Thymus (tissue), 11 donors: ENCODE measurements around the gene PRSS53. TPM values are rescaled to one million over a fixed set of nuclear protein-coding genes. Genes with fewer than 3 reads are reported as not detected.

Source experiments
- DNase-seq, 9 donors: peaks; one replicate each; pipeline ENCODE4 v3.0.0-alpha.2; 2013; ENCODE audit warnings: low spot score in 9 of 9, low read depth in 6 of 9, missing footprints in 1 of 9
- H3K27ac ChIP-seq, 2 donors: one replicate each; pipeline ENCODE4 v1.5.1; 2013; ENCODE audit warnings: control low read depth in 1 of 2, low read depth in 1 of 2, low read length in 1 of 2, mild to moderate bottlenecking in 1 of 2, moderate library complexity in 1 of 2
- H3K27me3 ChIP-seq, 2 donors: one replicate each; pipeline ENCODE4 v1.5.1; 2013; ENCODE audit warnings: low read length in 1 of 2; ENCODE audit not compliant: control insufficient read depth in 2 of 2, insufficient read depth in 1 of 2
- H3K36me3 ChIP-seq, 2 donors: one replicate each; pipeline ENCODE4 v1.5.1; 2013; ENCODE audit warnings: low read length in 1 of 2, mild to moderate bottlenecking in 1 of 2, moderate library complexity in 1 of 2; ENCODE audit not compliant: control insufficient read depth in 2 of 2, insufficient read depth in 2 of 2
- H3K4me1 ChIP-seq, 2 donors: one replicate each; pipeline ENCODE4 v1.5.1; 2013; ENCODE audit warnings: low read length in 2 of 2; ENCODE audit not compliant: control insufficient read depth in 2 of 2, insufficient read depth in 2 of 2
- H3K4me3 ChIP-seq, 2 donors: one replicate each; pipeline ENCODE4 v1.5.1; 2013; ENCODE audit warnings: low read length in 2 of 2, control low read depth in 1 of 2, mild to moderate bottlenecking in 1 of 2
- H3K9me3 ChIP-seq, 2 donors: one replicate each; pipeline ENCODE4 v1.5.1; 2013; ENCODE audit warnings: low read length in 1 of 2, mild to moderate bottlenecking in 1 of 2; ENCODE audit not compliant: control insufficient read depth in 2 of 2, insufficient read depth in 1 of 2
- WGBS: extraction: QIAGEN DNeasy Blood & Tissue Kit; methylation state at CpG from one replicate; pipeline ENCODE4 v1.1.7; 2013; 5-methylcytosine and 5-hydroxymethylcytosine counted together
- polyA plus RNA-seq: library from polyadenylated mRNA; stranded (reverse); fragments of 200-250 nt; gene quantifications from one replicate; pipeline ENCODE4 v1.2.3, GENCODE V29; 2013
- total RNA-seq: library from RNA; stranded (reverse); fragments of 120-200 nt; gene quantifications from one replicate; pipeline ENCODE4 v1.2.4, GENCODE V29; 2013
- donor health status: healthy.

PRSS53 gene
- total and polyA plus RNA-seq, 2 donors = 0.90 to 2.9 TPM

DNA sequence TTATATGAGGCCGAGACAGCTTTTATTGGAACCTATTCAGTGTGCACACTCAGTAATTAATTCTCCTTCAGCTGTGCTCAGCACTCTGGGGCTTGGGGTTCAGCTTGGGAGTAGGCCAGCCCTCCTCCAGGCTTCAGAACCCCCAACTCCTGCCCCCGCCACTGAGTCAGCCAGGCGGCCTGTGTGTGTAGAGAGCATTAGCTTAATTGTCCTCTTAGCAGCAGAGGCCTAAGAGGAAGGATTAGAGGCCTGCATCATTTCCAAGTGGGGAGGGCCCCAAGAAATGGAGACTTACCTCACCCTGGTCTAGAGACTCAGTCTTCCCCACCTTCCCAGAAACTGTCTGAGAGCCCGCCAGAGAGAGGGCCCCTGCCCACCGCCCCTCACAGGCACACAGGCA lies 772 bp downstream of the PRSS53 start:
- 99% methylated on average over 5 of the region's 5 CpGs for WGBS
- H3K9me3 ChIP-seq = no peaks in the 10 kb centered on the region
- no peaks in the 10 kb centered on the region for H3K27me3 ChIP-seq
- DNase-seq = no peak
- peaks cover 38 to 63% of the 10 kb centered on the region in 2 donors for H3K36me3 ChIP-seq
- H3K4me3 ChIP-seq = no peak overlapping the region
- no peak overlapping the region for H3K27ac ChIP-seq
- no peaks in the 10 kb centered on the region for H3K4me1 ChIP-seq

DNA sequence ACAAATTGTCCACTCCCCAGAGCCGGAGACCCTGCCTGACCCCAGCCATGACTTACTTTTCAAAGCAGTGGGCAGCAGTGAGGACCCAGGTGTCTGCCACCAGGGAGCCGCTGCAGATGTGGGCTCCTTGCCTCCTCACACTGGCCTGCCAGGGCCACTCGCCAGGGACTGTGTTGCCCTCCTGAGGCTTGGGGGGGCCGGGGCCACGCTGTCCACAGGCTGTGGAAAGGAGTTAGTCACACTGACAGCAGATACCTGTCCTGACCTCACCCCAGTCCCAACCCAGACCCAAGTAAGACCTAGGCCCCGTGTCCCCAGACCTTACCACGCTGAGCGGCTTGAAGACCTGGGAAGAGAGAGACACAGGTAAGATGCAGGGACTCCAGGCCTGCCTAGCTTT lies 1.3 kb downstream of the PRSS53 start:
- no peak for DNase-seq
- 97% methylated on average over 8 of the region's 8 CpGs for WGBS
- Histone ChIP-seq H3K4me3 (no peak overlapping the region), H3K9me3 (no peaks in the 10 kb centered on the region), H3K36me3 (peaks cover 43 to 61% of the 10 kb centered on the region in 2 donors), H3K4me1 (no peaks in the 10 kb centered on the region), H3K27me3 (no peaks in the 10 kb centered on the region), H3K27ac (no peak overlapping the region)

DNA sequence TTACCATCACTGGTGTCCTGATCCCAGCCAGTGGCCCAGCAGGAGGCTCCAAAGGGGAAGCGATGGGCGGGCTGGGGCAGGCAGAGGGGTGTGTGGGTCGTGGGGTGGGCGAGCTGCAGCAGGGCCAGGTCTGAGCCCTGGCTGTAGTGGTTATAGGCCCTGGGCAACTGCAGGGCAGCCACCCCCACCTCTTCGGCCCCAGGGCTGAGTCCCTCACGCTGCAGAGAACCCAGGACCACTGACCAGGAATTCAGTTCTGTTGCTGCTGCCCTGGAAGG lies 2.2 kb downstream of the PRSS53 start:
- H3K36me3 ChIP-seq = peaks cover 49 to 66% of the 10 kb centered on the region in 2 donors
- no peaks in the 10 kb centered on the region for H3K9me3 ChIP-seq
- WGBS = 94% methylated on average over 6 of the region's 6 CpGs
- no peak for DNase-seq
- no peak overlapping the region for H3K4me3 ChIP-seq
- H3K4me1 ChIP-seq = no peaks in the 10 kb centered on the region
- no peak overlapping the region for H3K27ac ChIP-seq
- H3K27me3 ChIP-seq = no peaks in the 10 kb centered on the region

DNA sequence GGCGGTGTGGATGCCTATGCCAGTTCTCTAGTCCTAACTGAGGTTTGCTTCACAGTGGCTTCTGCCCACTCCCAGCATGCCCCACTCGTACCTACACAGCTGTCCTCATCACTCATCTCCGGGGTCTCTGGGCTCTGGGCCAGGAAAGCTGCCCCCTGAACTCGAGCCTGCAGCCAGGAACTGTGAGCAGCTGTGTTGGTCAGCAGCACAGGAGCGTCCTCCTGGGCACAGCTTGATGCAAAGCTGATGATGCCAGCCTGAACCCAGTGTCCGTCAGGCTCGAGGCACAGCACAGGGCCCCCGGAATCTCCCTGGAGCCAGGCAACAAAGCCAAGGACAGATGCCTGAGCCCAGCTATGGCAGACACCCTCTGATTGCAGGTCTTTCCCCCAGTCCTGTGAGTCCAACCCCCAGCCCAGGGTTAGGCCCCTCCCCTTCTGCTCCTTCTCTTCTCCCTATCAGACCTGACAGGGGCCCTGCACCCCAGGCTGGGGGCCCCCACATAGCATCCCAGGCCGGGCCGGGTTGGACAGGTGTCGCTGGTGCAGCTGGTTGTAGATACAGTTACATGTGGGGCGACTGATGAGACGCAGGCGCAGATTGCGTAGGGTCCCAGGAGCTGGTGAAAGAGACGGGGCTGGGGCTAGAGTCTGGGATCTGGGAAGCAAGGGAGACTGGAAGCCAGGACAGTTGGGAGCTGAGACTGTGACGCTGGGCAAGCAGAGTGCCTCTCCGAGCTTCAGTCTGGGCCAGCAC lies 2.7 kb downstream of the PRSS53 start:
- Histone ChIP-seq H3K36me3 (peaks cover 49 to 69% of the 10 kb centered on the region in 2 donors), H3K4me1 (no peaks in the 10 kb centered on the region), H3K27ac (no peak overlapping the region), H3K27me3 (no peaks in the 10 kb centered on the region), H3K9me3 (no peaks in the 10 kb centered on the region), H3K4me3 (no peak overlapping the region)
- DNase-seq = no peak
- 97% methylated on average over 18 of the region's 18 CpGs for WGBS

DNA sequence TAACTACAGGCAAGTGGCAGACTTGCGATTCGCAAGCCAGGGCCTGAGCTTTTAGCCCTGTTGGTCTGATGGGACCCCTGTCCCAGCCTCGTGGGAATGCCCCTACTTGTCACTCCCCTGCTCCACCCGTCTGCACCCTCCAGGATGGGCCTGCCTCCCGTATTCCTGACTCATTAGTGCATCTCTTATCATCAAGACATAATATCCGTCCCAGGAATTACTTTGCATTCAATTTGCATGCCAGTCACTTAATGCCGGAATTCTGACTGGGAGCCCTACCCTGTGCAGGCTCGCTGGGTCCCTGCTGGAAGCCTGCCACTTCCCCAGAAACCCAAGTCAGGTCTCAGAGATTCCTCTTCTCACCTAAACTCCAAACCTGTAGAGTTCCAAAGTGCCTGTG lies 3.3 kb downstream of the PRSS53 start:
- H3K36me3 ChIP-seq = peaks cover 50 to 69% of the 10 kb centered on the region in 2 donors
- WGBS = 95% methylated on average over 8 of the region's 8 CpGs
- H3K27ac ChIP-seq = no peak overlapping the region

DNA sequence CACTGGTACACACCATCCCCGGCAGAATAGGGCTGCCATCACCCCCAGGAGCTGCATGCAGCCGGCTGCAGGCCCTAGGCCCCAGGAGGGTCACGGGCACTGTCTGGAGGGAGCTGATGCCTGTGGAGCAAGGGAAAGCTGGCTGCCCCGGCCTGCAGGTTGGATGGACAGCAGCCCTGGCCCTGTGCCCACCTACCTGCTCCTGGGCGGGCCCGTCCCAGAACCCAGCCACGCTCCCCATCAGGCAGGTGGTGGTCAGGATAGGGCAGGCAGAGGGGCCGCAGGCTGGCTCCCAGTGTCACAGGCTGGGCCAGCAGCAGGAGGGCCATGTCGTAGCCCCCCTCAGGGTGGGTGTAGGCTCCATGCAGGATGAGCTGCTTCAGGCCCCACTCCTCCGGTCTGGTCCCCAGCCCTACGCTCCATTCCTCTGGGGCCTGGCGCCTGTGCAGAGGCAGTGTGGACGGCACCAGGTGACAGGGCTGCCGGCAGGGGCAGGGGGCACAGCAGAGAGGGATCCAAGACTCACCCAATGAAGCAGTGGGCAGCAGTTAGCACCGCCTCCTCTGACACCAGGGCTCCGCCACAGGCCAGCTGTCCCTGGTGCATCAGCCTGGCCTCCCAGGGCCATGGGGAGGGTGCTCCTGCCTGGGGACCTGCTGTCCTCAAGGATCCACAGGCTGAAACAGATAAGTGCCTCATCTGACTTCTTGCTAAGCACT lies 4.0 kb downstream of the PRSS53 start:
- H3K36me3 ChIP-seq = peaks cover 50 to 75% of the 10 kb centered on the region in 2 donors
- H3K27me3 ChIP-seq = no peaks in the 10 kb centered on the region
- DNase-seq = no peak
- no peak overlapping the region for H3K27ac ChIP-seq
- no peaks in the 10 kb centered on the region for H3K4me1 ChIP-seq
- 97% methylated on average over 16 of the region's 16 CpGs for WGBS
- H3K9me3 ChIP-seq = no peaks in the 10 kb centered on the region
- no peak overlapping the region for H3K4me3 ChIP-seq

More for the DNA sequence above, 3.3 kb downstream of the PRSS53 start:
- no peaks in the 10 kb centered on the region for H3K4me1 ChIP-seq
- H3K27me3 ChIP-seq = no peaks in the 10 kb centered on the region
- no peak for DNase-seq
- H3K4me3 ChIP-seq = no peak overlapping the region
- H3K9me3 ChIP-seq = no peaks in the 10 kb centered on the region

DNA sequence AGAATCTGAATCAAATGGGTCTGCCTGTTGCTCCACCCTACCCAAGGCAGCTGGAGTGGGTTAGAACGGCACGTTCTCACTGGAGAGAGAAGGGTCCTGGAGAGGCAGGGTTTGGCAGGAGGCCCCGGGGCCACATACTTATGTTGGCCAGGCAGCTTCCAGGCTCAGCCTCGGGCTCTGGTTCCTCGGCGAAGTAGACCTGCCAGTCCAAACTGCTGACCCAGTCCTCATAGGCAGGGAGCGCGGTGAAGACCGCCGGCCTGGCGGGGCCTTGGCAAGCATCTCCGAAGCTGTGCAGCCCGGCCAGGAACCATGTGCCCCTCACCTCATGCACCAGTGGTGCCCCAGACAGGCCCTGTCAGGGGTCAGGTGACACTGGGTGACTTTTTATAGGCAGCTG lies 4.8 kb downstream of the PRSS53 start:
- no peaks in the 10 kb centered on the region for H3K9me3 ChIP-seq
- DNase-seq = no peak
- H3K4me3 ChIP-seq = no peak overlapping the region
- H3K4me1 ChIP-seq = no peaks in the 10 kb centered on the region
- no peak overlapping the region for H3K27ac ChIP-seq
- no peaks in the 10 kb centered on the region for H3K27me3 ChIP-seq
- WGBS = 94% methylated on average over 13 of the region's 13 CpGs
- peaks cover 57 to 77% of the 10 kb centered on the region in 2 donors for H3K36me3 ChIP-seq

DNA sequence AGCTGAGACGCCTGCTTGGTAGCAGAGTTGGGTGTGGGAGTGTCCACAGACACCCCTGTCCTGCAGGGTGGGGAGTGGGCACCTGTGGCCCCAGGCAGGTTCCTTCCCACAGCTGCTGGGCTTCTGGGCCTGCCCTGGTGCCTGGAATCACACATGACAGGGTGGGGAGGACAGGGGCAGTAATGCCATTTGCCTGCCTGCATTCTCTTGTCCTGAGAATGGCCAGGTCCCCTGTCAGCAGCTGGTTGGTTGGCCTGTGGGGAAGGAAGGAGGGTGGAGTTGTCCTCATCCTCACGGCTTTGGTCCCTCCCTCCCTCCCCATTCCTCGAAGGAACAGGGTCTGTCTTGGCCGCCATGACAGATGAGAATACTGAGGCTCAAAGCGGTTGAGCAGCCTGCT lies 5.2 kb downstream of the PRSS53 start:
- no peak for DNase-seq
- Histone ChIP-seq H3K4me3 (no peak overlapping the region), H3K36me3 (peaks cover 61 to 77% of the 10 kb centered on the region in 2 donors), H3K27me3 (no peaks in the 10 kb centered on the region), H3K4me1 (no peaks in the 10 kb centered on the region), H3K27ac (no peak overlapping the region), H3K9me3 (no peaks in the 10 kb centered on the region)
- whole genome bisulfite sequencing = 78% methylated on average over 5 of the region's 5 CpGs

DNA sequence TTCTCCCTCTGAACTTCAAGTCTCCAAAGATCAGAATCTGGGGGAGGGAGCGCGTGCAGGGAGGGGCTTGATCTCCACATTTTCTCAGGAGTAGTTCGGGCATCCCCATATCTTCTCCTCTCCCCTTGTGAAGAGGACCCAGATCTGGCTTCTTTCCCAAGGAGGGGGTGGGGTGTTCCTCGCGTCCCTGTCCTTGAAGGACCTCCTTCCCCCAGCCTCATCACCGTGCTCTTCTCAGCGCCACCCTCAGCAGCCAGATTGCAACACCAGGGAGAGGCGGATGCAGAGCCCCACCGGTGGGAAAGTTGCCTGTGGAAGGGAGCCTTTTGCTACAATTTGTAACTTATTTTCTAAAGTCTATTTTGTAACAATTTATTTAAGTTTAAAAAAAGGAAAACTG lies 5.7 kb downstream of the PRSS53 start:
- WGBS = 94% methylated on average over 9 of the region's 9 CpGs
- Histone ChIP-seq H3K36me3 (peaks cover 66 to 81% of the 10 kb centered on the region in 2 donors), H3K4me1 (no peaks in the 10 kb centered on the region), H3K4me3 (no peak overlapping the region), H3K9me3 (no peaks in the 10 kb centered on the region), H3K27me3 (no peaks in the 10 kb centered on the region), H3K27ac (no peak overlapping the region)
- no peak for DNase-seq
